HUES48 (cell line): Measurements from ENCODE around the gene ZNF496.
"Not testable (repeated sequence)": the region's sequence is repeated elsewhere in the genome, so short reads cannot be mapped to it uniquely, and the experiment has no call there.

Source experiments
- H3K27ac ChIP-seq: one replicate; pipeline ENCODE4 v1.7.0; 2013; ENCODE audit warnings: low read depth, low read length, inconsistent platforms
- H3K27me3 ChIP-seq: 2 replicates; pipeline ENCODE4 v1.6.1; 2013; ENCODE audit warnings: mild to moderate bottlenecking, low read length; ENCODE audit not compliant: control insufficient read depth, insufficient read depth
- H3K36me3 ChIP-seq: 2 replicates; pipeline ENCODE4 v1.6.1; 2013; ENCODE audit warnings: low read length; ENCODE audit not compliant: control insufficient read depth, insufficient read depth
- H3K4me1 ChIP-seq: 2 replicates; pipeline ENCODE4 v1.6.1; 2013; ENCODE audit warnings: mild to moderate bottlenecking, low read length; ENCODE audit not compliant: control insufficient read depth, insufficient read depth
- H3K4me3 ChIP-seq: 2 replicates; pipeline ENCODE4 v1.5.1; 2013; ENCODE audit warnings: mild to moderate bottlenecking, low read depth, low read length
- H3K9ac ChIP-seq: 2 replicates; pipeline ENCODE4 v1.6.1; 2013; ENCODE audit warnings: mild to moderate bottlenecking, low read depth, low read length, moderate library complexity
- H3K9me3 ChIP-seq: 2 replicates; pipeline ENCODE4 v1.6.1; 2013; ENCODE audit warnings: low read length; ENCODE audit not compliant: control insufficient read depth, insufficient read depth

Gene ZNF496

DNA sequence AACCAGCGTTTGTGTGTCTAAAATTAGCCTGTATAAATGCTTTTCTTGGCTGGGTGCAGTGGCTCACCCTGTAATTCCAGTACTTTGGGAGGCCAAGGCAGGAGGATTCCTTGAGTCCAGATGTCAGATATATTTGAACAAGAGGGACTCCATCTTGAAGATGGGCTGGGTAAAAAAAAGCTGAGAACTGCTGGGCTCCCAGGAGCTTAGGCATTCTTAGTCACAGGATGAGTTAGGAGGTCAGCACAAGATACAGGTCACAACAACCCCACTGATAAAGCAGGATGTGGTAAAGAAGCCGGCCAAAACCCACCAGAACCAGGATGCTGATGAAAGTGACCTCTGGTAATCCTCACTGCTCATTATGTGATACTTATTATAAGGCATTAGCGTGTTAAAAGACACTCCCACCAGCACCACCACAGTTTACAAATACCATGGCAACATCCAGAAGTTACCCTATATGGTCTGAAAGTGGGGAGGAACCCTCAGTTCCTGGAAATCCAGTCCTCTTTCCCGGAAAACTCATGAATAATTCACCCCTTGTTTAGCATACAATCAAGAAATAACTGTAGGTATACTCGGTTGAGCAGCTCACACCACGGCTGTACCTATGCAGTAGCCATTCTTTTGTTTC lies 36.2 kb upstream of the ZNF496 start:
- H3K9me3 ChIP-seq, result peaks cover 15% of the 10 kb centered on the region; the same call in 1 of the 2 replicates
- H3K27ac ChIP-seq, result no peak overlapping the region
- H3K9ac ChIP-seq, result no peak overlapping the region
- no peaks in the 10 kb centered on the region for H3K27me3 ChIP-seq
- H3K36me3 ChIP-seq, result no peaks in the 10 kb centered on the region
- H3K4me3 ChIP-seq, result no peak overlapping the region
- H3K4me1 ChIP-seq, result peaks cover 22% of the 10 kb centered on the region

- Histone ChIP-seq H3K27me3 (no peaks in the 10 kb centered on the region), H3K4me1 (peaks cover 22% of the 10 kb centered on the region), H3K9me3 (peaks cover 15% of the 10 kb centered on the region; the same call in 1 of the 2 replicates), H3K4me3 (no peak overlapping the region), H3K9ac (no peak overlapping the region), H3K27ac (no peak overlapping the region), H3K36me3 (no peaks in the 10 kb centered on the region)
Measured at GRCh38 chr1:247366926-247367645, 35.4 kb upstream of the ZNF496 start.

GRCh38 chr1:247366345-247366744 lies 34.7 kb upstream of the ZNF496 start:
- not testable (repeated sequence) for H3K4me3 ChIP-seq, H3K9ac ChIP-seq, H3K27ac ChIP-seq, H3K36me3 ChIP-seq, H3K27me3 ChIP-seq
- peaks cover 24% of the 10 kb centered on the region for H3K4me1 ChIP-seq
- peaks cover 15% of the 10 kb centered on the region; the same call in 1 of the 2 replicates for H3K9me3 ChIP-seq

- Histone ChIP-seq H3K4me1 (peaks cover 25% of the 10 kb centered on the region), H3K36me3 (no peaks in the 10 kb centered on the region), H3K27me3 (no peaks in the 10 kb centered on the region), H3K9me3 (peaks cover 15% of the 10 kb centered on the region; the same call in 1 of the 2 replicates), H3K9ac (no peak overlapping the region), H3K4me3 (no peak overlapping the region), H3K27ac (no peak overlapping the region)
Measured at GRCh38 chr1:247365023-247365422, 33.4 kb upstream of the ZNF496 start.

DNA sequence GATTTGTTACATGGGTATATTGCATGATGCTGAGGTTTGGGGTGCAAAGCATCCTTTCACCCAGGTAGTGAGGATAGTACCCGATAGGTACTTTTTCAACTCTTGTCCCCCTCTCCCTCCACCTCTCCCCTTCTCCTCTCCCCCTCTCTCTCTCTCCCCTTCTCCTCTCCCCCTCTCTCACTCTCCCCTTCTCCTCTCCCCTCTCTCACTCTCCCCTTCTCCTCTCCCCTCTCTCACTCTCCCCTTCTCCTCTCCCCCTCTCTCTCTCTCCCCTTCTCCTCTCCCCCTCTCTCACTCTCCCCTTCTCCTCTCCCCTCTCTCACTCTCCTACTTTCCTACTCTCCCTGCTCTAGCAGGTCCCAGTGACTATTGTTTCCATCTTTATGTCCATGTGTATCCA lies 31.3 kb upstream of the ZNF496 start:
- H3K27me3 ChIP-seq, H3K36me3 ChIP-seq, H3K27ac ChIP-seq, H3K9ac ChIP-seq, H3K4me3 ChIP-seq: not testable (repeated sequence)
- peaks cover 15% of the 10 kb centered on the region for H3K4me1 ChIP-seq
- H3K9me3 ChIP-seq, result peaks cover 15% of the 10 kb centered on the region; the same call in 1 of the 2 replicates

DNA sequence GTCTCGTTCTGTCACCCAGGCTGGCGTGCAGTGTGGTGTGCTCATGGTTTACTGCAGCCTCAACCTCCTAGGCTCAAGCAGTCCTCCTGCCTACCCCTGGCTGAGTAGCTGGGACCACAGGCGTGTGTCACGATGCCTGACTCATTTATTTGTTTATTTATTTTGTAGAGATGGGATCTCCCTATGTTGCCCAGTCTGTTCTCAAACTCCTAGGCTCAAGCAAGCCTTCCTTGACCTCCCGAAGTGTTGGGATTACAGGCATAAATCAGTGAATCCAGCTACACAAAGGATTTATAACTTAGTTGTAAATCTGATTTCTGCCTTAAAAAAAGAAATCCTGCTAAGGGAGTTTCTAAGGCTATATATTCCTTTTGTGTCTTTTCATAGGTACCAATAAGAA lies 30.5 kb upstream of the ZNF496 start:
- Histone ChIP-seq H3K9ac (no peak overlapping the region), H3K27ac (no peak overlapping the region), H3K36me3 (no peaks in the 10 kb centered on the region), H3K4me3 (no peak overlapping the region), H3K4me1 (peaks cover 20% of the 10 kb centered on the region), H3K9me3 (peaks cover 15% of the 10 kb centered on the region; the same call in 1 of the 2 replicates), H3K27me3 (no peaks in the 10 kb centered on the region)

GRCh38 chr1:247360991-247361731 lies 29.5 kb upstream of the ZNF496 start:
- peaks cover 14% of the 10 kb centered on the region; the same call in 1 of the 2 replicates for H3K9me3 ChIP-seq
- no peaks in the 10 kb centered on the region for H3K27me3 ChIP-seq
- peaks cover 26% of the 10 kb centered on the region for H3K4me1 ChIP-seq
- no peak overlapping the region for H3K27ac ChIP-seq
- no peak overlapping the region for H3K4me3 ChIP-seq
- no peaks in the 10 kb centered on the region for H3K36me3 ChIP-seq
- no peak overlapping the region for H3K9ac ChIP-seq

- H3K27ac ChIP-seq, result no peak overlapping the region
- H3K9me3 ChIP-seq, result peaks cover 7% of the 10 kb centered on the region; the same call in 1 of the 2 replicates
- no peaks in the 10 kb centered on the region for H3K27me3 ChIP-seq
- H3K9ac ChIP-seq, result no peak overlapping the region
- H3K4me3 ChIP-seq, result no peak overlapping the region
- H3K4me1 ChIP-seq, result peaks cover 26% of the 10 kb centered on the region
- no peaks in the 10 kb centered on the region for H3K36me3 ChIP-seq
Measured at GRCh38 chr1:247360116-247360898, 28.6 kb upstream of the ZNF496 start.

GRCh38 chr1:247359559-247359958 lies 27.9 kb upstream of the ZNF496 start:
- Histone ChIP-seq H3K9ac (no peak overlapping the region), H3K9me3 (peaks cover under 1% of the 10 kb centered on the region; the same call in 1 of the 2 replicates), H3K4me1 (peaks cover 26% of the 10 kb centered on the region), H3K27me3 (no peaks in the 10 kb centered on the region), H3K36me3 (no peaks in the 10 kb centered on the region), H3K4me3 (no peak overlapping the region), H3K27ac (no peak overlapping the region)

DNA sequence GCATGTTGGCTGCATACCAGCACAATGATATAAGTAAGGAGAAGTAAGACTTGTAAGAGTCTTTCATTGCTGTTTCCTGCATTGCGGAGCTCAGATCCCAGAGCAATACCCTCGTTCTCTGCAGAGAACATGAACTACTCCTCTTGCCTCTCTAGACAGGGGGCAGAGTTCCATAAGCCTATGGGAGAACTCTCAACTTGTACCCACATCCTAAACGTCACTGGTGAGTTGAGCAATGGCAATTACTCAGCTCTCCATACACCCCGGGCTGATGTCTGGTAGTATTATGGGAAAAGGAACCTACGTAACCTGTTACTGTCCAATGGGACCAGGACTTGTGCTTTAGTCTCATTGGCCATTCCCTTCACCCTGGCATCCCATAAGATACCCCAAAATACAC lies 27.3 kb upstream of the ZNF496 start:
- Histone ChIP-seq H3K27me3 (no peaks in the 10 kb centered on the region), H3K27ac (no peak overlapping the region), H3K9ac (no peak overlapping the region)

More for the DNA sequence above, 27.3 kb upstream of the ZNF496 start:
- peaks cover 26% of the 10 kb centered on the region for H3K4me1 ChIP-seq
- no peak overlapping the region for H3K4me3 ChIP-seq
- H3K36me3 ChIP-seq, result no peaks in the 10 kb centered on the region
- no peaks in the 10 kb centered on the region for H3K9me3 ChIP-seq
